K562 (cell line): ENCODE results near the gene KANK2. TPM values are rescaled to one million over a fixed set of nuclear protein-coding genes. Genes with fewer than 3 reads are reported as not detected.

Source experiments
- ATAC-seq: fragments of 200-7000 bp; cut with Tn5 transposase; 3 replicates; pipeline ENCODE4 v1.9.1; 2020; ENCODE audit warnings: moderate library complexity
- BruUV-seq: library from RNA; stranded (reverse); fragments of 400-500 nt; replicated peaks from 2 replicates; lab custom pipeline; 2021; lab: Mats Ljungman, UMichigan
- CTCF ChIA-PET: fragments of 300-600 bp; formaldehyde crosslinking; extraction: SDS; loops from one replicate; lab custom pipeline; 2021; ENCODE audit warnings: low intra/inter-chr PET ratio; lab: Yijun Ruan, JAX
- POLR2A ChIA-PET: fragments of 300-600, 350-650 bp; sonication (Branson Sonifier 250); formaldehyde crosslinking; extraction: SDS; loops from one replicate; lab custom pipeline; 2021; ENCODE audit warnings: antibody characterized with exemption, inconsistent platforms; lab: Yijun Ruan, JAX
- DNase-seq, 4 experiments: peaks; one replicate each; pipeline versions ENCODE4 v3.0.0 to v3.0.0-alpha.2; 2011 to 2018; ENCODE audit warnings: low spot score in 3 of 4, mixed read lengths in 3 of 4; ENCODE audit errors: extremely low read depth in 1 of 4
- FAIRE-seq: peaks from 2 replicates; lab custom pipeline; 2011; peaks lifted over from hg19 to GRCh38; lab: Jason Lieb, UNC
- H2AFZ ChIP-seq: 2 replicates; pipeline ENCODE4 v1.6.0; 2011; ENCODE audit warnings: low read depth, low read length, control low read depth, inconsistent platforms
- H3K27ac ChIP-seq: fragments of 200-600 bp; 3 replicates; pipeline ENCODE4 v1.8.0; 2011; ENCODE audit warnings: low read depth, mild to moderate bottlenecking, control low read depth, inconsistent platforms, low read length, moderate library complexity, mixed read lengths; ENCODE audit errors: extremely low read depth
- H3K27me3 ChIP-seq, 2 experiments: fragments of 300-600 bp in 1 of 2; 2 replicates in 1 of 2; 3 replicates in 1 of 2; pipeline versions ENCODE4 v1.6.0 to v1.8.0; 2011; ENCODE audit warnings: inconsistent platforms in 2 of 2, low read length in 2 of 2, mild to moderate bottlenecking in 1 of 2, mixed read lengths in 1 of 2, moderate library complexity in 1 of 2; ENCODE audit not compliant: control insufficient read depth in 2 of 2, insufficient read depth in 2 of 2
- H3K36me3 ChIP-seq: fragments of 300-600 bp; 3 replicates; pipeline ENCODE4 v1.8.0; 2011; ENCODE audit warnings: mild to moderate bottlenecking, low read length, inconsistent platforms; ENCODE audit not compliant: control insufficient read depth, insufficient read depth
- H3K4me1 ChIP-seq, 2 experiments: fragments of 200-600 bp in 1 of 2; replicated peaks in 1 of 2; 2 replicates in 1 of 2; 3 replicates in 1 of 2; pipeline versions ENCODE4 v1.5.1 to v1.8.0; 2011; ENCODE audit warnings: inconsistent platforms in 2 of 2, low read length in 2 of 2, mild to moderate bottlenecking in 1 of 2, mixed read lengths in 1 of 2, moderate library complexity in 1 of 2; ENCODE audit not compliant: control insufficient read depth in 2 of 2, insufficient read depth in 2 of 2
- H3K4me2 ChIP-seq: 2 replicates; pipeline ENCODE4 v1.6.1; 2011; ENCODE audit warnings: low read length, control low read depth, inconsistent platforms, mixed read lengths; ENCODE audit not compliant: insufficient read depth
- H3K4me3 ChIP-seq: fragments of 200-600 bp; sonication (generic), shearing (Covaris generic); 2 replicates; pipeline ENCODE4 v1.5.1; 2016; ENCODE audit warnings: control low read depth, inconsistent platforms
- H3K79me2 ChIP-seq: fragments of 200-600 bp; 3 replicates; pipeline ENCODE4 v1.8.0; 2011; ENCODE audit warnings: low read length, inconsistent platforms; ENCODE audit not compliant: control insufficient read depth, insufficient read depth
- H3K9ac ChIP-seq, 2 experiments: 2 replicates each; pipeline versions ENCODE4 v1.6.0 to v1.6.1; 2011; ENCODE audit warnings: low read depth in 2 of 2, low read length in 2 of 2, control low read depth in 1 of 2, inconsistent platforms in 1 of 2, mild to moderate bottlenecking in 1 of 2, mixed read lengths in 1 of 2; ENCODE audit not compliant: insufficient read depth in 1 of 2
- H3K9me1 ChIP-seq: one replicate; pipeline ENCODE4 v1.6.0; 2011; ENCODE audit warnings: inconsistent platforms, mild to moderate bottlenecking, low read length, moderate library complexity; ENCODE audit not compliant: control insufficient read depth, insufficient read depth
- H3K9me3 ChIP-seq: replicated peaks from 2 replicates; pipeline ENCODE4 v1.5.1; 2011; ENCODE audit warnings: low read depth, low read length, inconsistent platforms; ENCODE audit not compliant: control insufficient read depth, insufficient read depth
- H4K20me1 ChIP-seq: replicated peaks from 2 replicates; pipeline ENCODE4 v1.6.1; 2011; ENCODE audit warnings: low read length, inconsistent platforms, mixed read lengths; ENCODE audit not compliant: control insufficient read depth, insufficient read depth
- ATF3 ChIP-seq, 2 experiments: fragments of 450-650 bp in 1 of 2; sonication (generic) in 1 of 2; formaldehyde crosslinking in 1 of 2; IDR thresholded peaks in 1 of 2; conservative IDR thresholded peaks in 1 of 2; 2 replicates each; pipeline versions ENCODE4 v1.6.1 to v1.8.1; 2016 to 2023; ENCODE audit warnings: mild to moderate bottlenecking in 2 of 2, moderate library complexity in 2 of 2, inconsistent platforms in 1 of 2, missing genetic modification reagents in 1 of 2
- DNMT1 ChIP-seq: fragments of 450-650 bp; IDR thresholded peaks from 2 replicates; pipeline ENCODE4 v1.6.1; 2016; ENCODE audit warnings: antibody characterized with exemption, mild to moderate bottlenecking
- DPF2 ChIP-seq: fragments of 450-650 bp; IDR thresholded peaks from 2 replicates; pipeline ENCODE4 v1.6.1; 2016
- E2F1 ChIP-seq: sonication (generic); formaldehyde crosslinking; IDR thresholded peaks from 2 replicates; pipeline ENCODE4 v1.8.1; 2023; ENCODE audit warnings: mild to moderate bottlenecking, missing genetic modification reagents, moderate library complexity
- FOXJ2 ChIP-seq: fragments of 200-800 bp; sonication (Bioruptor generic); IDR thresholded peaks from 2 replicates; pipeline ENCODE4 v1.6.1; 2016; ENCODE audit warnings: missing genetic modification characterization, missing compliant biosample characterization
- HOXB6 ChIP-seq: fragments of 250-450 bp; sonication (Bioruptor Pico); IDR thresholded peaks from 2 replicates; pipeline ENCODE4 v1.5.1; 2022; ENCODE audit warnings: mild to moderate bottlenecking, borderline replicate concordance
- LCOR ChIP-seq: sonication (generic); formaldehyde crosslinking; IDR thresholded peaks from 2 replicates; pipeline ENCODE4 v1.8.0; 2022; ENCODE audit warnings: mild to moderate bottlenecking, missing genetic modification reagents
- SP1 ChIP-seq: sonication (generic); formaldehyde crosslinking; IDR thresholded peaks from 2 replicates; pipeline ENCODE4 v1.8.1; 2022; ENCODE audit warnings: mild to moderate bottlenecking, missing genetic modification reagents
- TAF7 ChIP-seq: fragments of 450-650 bp; IDR thresholded peaks from 2 replicates; pipeline ENCODE4 v1.6.1; 2016; ENCODE audit warnings: missing genetic modification characterization, missing compliant biosample characterization
- TBP ChIP-seq: optimal IDR thresholded peaks from 2 replicates; pipeline ENCODE3; 2011; ENCODE audit warnings: low read depth, low read length, improper control_type of control experiment
- TCF3 ChIP-seq: sonication (generic); formaldehyde crosslinking; IDR thresholded peaks from 2 replicates; pipeline ENCODE4 v1.4.0; 2020; ENCODE audit warnings: mild to moderate bottlenecking, missing genetic modification reagents
- WHSC1 ChIP-seq: IDR thresholded peaks from one replicate; pipeline ENCODE4 v1.6.1; 2012; ENCODE audit warnings: low read length, control low read depth, inconsistent platforms
- ZNF3 ChIP-seq: fragments of 250-450 bp; sonication (Bioruptor Pico); IDR thresholded peaks from 2 replicates; pipeline ENCODE4 v1.5.0; 2021; ENCODE audit warnings: mild to moderate bottlenecking, moderate library complexity
- WGBS: fragments of 100-300 bp; shearing (Covaris generic); methylation state at CpG from one replicate; pipeline ENCODE4 v1.1.6; 2016; ENCODE audit warnings: low coverage, mixed read lengths; ENCODE audit not compliant: insufficient coverage; ENCODE audit errors: missing lambda C conversion rate; 5-methylcytosine and 5-hydroxymethylcytosine counted together
- in situ Hi-C: fragments of 300-500 bp; cut with MboI; formaldehyde crosslinking; loops from 4 replicates; pipeline ENCODE4 v1.15.0; 2018; ENCODE audit warnings: inconsistent platforms, mixed read lengths
- intact Hi-C: fragments of 100-400 bp; cut with micrococcal nuclease; formaldehyde crosslinking; loops from 2 replicates; pipeline ENCODE4 v1.14.2; 2022
- polyA plus RNA-seq, 8 experiments: library from polyadenylated mRNA; depleted of rRNA in 4 of 8; stranded (reverse) in 5 of 8; unstranded in 3 of 8; fragments of >200 nt; fragmentation: Nextera tagmentation in 2 of 8; fragmentation: Illumina TruSeq in 1 of 8; extraction: Ambion mirVana in 2 of 8; extraction: Trizol in 1 of 8; gene quantifications; 2 replicates each; pipeline versions ENCODE4 v1.2.1 to v1.2.3, GENCODE V29; 2011 to 2014; ENCODE audit warnings: inconsistent platforms in 1 of 8, missing spikeins in 1 of 8
- total RNA-seq, 7 experiments: library from RNA; depleted of rRNA in 6 of 7; stranded (reverse); fragments of >200 nt in 6 of 7; fragmentation: Illumina TruSeq in 2 of 7; extraction: Trizol in 2 of 7; gene quantifications; 2 replicates each; pipeline versions ENCODE4 v1.2.1 to v1.2.3, GENCODE V29; 2011 to 2021; ENCODE audit warnings: low replicate concordance in 1 of 7
- TF ChIP-seq, protein P1 (sequence below): sonication (generic); formaldehyde crosslinking; IDR thresholded peaks from 2 replicates; pipeline ENCODE4 v1.8.0; 2022; ENCODE audit warnings: mild to moderate bottlenecking, missing genetic modification reagents, borderline replicate concordance
- TF ChIP-seq, protein P2 (sequence below): fragments of 450-650 bp; IDR thresholded peaks from 2 replicates; pipeline ENCODE4 v1.6.1; 2017; ENCODE audit warnings: antibody characterized with exemption, mild to moderate bottlenecking

The KANK2 gene
- total and polyA plus RNA-seq, 9 of the 15 experiments (the other 6 are each of a cell fraction or from before 2014, with no cell fraction given), result 4.4 to 47.8 (median 21.3) TPM

DNA sequence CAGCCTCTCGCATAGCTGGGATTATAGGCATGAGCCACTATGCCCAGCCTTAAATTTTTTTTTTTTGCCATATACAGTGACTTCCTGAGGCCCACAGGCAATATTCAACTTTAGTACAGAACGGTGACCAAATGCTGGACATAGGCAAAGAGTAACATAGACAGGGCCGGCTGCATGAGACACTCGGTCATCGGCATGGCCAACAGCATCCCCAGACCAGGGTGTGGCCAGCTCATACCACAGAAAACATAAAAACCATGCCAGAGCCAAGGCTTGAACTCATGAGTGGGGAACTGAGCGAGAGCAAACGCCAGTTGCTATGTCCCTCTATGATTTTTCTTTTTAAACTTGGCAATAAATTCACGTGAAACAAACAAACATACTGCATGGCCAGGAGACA is 17.0 kb downstream of the KANK2 start:
- ChIA-PET CTCF (no interaction called here), POLR2A (interaction anchor here (0.7 kb wide), 1 partner anchor 260 kb away, joined by 3 read pairs; no protein-coding TSS in a partner anchor)
- DNase-seq (no peak), FAIRE-seq (no peak), ATAC-seq (no peak)
- H3K9me3 ChIP-seq, result no peaks in the 10 kb centered on the region
- BruUV-seq, result no TSS peak
- peaks cover 26% of the 10 kb centered on the region; the same call in 2 of the 3 replicates for H3K36me3 ChIP-seq
- no peaks in the 10 kb centered on the region for H3K9me1 ChIP-seq
- H3K79me2 ChIP-seq, result no peaks in the 10 kb centered on the region
- H2AFZ ChIP-seq, result no peak overlapping the region
- no peaks in the 10 kb centered on the region for H4K20me1 ChIP-seq
- H3K4me3 ChIP-seq, result no peak overlapping the region
- H3K27ac ChIP-seq, result no peak overlapping the region
- 89% methylated on average over 8 of the region's 8 CpGs for WGBS
- H3K4me1 ChIP-seq, result peaks cover 0 to 5% of the 10 kb centered on the region in 2 experiments; a peak in 1 of 5 replicates
- H3K9ac ChIP-seq, result no peak overlapping the region
- in situ Hi-C loops, result no loop called here
- intact Hi-C loops, result no loop called here
- no peak overlapping the region for H3K4me2 ChIP-seq
- no peaks in the 10 kb centered on the region for H3K27me3 ChIP-seq
- no peak for TF ChIP-seq TAF7 (tag)
- TF ChIP-seq, protein P1, sequence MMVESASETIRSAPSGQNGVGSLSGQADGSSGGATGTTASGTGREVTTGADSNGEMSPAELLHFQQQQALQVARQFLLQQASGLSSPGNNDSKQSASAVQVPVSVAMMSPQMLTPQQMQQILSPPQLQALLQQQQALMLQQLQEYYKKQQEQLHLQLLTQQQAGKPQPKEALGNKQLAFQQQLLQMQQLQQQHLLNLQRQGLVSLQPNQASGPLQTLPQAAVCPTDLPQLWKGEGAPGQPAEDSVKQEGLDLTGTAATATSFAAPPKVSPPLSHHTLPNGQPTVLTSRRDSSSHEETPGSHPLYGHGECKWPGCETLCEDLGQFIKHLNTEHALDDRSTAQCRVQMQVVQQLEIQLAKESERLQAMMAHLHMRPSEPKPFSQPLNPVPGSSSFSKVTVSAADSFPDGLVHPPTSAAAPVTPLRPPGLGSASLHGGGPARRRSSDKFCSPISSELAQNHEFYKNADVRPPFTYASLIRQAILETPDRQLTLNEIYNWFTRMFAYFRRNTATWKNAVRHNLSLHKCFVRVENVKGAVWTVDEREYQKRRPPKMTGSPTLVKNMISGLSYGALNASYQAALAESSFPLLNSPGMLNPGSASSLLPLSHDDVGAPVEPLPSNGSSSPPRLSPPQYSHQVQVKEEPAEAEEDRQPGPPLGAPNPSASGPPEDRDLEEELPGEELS (CRISPR knock-in tag), result no peak
- no peak for TF ChIP-seq FOXJ2 (tag)
- TF ChIP-seq, protein P2, sequence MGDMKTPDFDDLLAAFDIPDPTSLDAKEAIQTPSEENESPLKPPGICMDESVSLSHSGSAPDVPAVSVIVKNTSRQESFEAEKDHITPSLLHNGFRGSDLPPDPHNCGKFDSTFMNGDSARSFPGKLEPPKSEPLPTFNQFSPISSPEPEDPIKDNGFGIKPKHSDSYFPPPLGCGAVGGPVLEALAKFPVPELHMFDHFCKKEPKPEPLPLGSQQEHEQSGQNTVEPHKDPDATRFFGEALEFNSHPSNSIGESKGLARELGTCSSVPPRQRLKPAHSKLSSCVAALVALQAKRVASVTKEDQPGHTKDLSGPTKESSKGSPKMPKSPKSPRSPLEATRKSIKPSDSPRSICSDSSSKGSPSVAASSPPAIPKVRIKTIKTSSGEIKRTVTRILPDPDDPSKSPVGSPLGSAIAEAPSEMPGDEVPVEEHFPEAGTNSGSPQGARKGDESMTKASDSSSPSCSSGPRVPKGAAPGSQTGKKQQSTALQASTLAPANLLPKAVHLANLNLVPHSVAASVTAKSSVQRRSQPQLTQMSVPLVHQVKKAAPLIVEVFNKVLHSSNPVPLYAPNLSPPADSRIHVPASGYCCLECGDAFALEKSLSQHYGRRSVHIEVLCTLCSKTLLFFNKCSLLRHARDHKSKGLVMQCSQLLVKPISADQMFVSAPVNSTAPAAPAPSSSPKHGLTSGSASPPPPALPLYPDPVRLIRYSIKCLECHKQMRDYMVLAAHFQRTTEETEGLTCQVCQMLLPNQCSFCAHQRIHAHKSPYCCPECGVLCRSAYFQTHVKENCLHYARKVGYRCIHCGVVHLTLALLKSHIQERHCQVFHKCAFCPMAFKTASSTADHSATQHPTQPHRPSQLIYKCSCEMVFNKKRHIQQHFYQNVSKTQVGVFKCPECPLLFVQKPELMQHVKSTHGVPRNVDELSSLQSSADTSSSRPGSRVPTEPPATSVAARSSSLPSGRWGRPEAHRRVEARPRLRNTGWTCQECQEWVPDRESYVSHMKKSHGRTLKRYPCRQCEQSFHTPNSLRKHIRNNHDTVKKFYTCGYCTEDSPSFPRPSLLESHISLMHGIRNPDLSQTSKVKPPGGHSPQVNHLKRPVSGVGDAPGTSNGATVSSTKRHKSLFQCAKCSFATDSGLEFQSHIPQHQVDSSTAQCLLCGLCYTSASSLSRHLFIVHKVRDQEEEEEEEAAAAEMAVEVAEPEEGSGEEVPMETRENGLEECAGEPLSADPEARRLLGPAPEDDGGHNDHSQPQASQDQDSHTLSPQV, result no peak
- TF ChIP-seq DNMT1, result no peak
- TF ChIP-seq WHSC1, result no peak
- TF ChIP-seq ZNF3 (CRISPR knock-in tag), result no peak
- TF ChIP-seq TCF3 (CRISPR knock-in tag), result no peak
- TF ChIP-seq HOXB6 (CRISPR knock-in tag), result no peak
- TF ChIP-seq SP1 (CRISPR knock-in tag), result no peak
- no peak for TF ChIP-seq DPF2
- TF ChIP-seq LCOR (CRISPR knock-in tag), result no peak
- no peak for TF ChIP-seq TBP
- TF ChIP-seq E2F1 (CRISPR knock-in tag), result no peak
- no peak for TF ChIP-seq ATF3 (IDR thresholded peaks at IDR 0.05)
- no peak for TF ChIP-seq ATF3 (CRISPR knock-in tag; conservative IDR thresholded peaks at IDR 0.05)
